ENCODE data around the gene OLFML2A. TPM values are rescaled to one million over a fixed set of nuclear protein-coding genes. Genes with fewer than 3 reads are reported as not detected.

OLFML2A gene
- total RNA-seq, 1 experiment from 2014 or later, result 5.8 TPM

DNA sequence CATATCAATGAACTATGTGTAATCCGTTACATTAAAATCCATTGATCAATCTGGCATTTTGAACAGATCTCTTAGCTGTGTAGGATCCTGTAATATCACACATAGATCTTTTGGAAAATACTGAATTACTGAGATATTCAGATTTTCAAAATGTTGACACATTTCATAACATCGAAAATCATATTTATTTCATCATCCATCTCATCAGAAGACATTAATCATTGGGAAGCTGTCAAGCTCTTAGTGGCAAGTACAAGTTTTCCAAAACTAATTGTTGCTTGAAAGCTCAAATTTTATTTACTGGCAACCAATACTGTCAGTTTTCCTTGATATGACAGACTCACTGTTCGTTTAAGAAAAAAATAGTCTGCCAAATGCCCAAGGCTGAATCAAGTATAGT, 14.3 kb upstream of the OLFML2A start:
- no peaks in the 10 kb centered on the region for H3K9me3 Mint-ChIP-seq
- H3K4me1 ChIP-seq (ENCODE audit: insufficient read depth, low read length), result peaks cover 12% of the 10 kb centered on the region
- H3K14ac ChIP-seq (ENCODE audit: insufficient read depth, low read length), result no peak overlapping the region
- no peak overlapping the region for H3K27ac ChIP-seq (ENCODE audit: insufficient read length, low read depth, low read length)
- DNase-seq, result no peak
- H3K9ac ChIP-seq (ENCODE audit: extremely low read depth, insufficient read length, low read length), result no peak overlapping the region
- TF ChIP-seq, protein P1, sequence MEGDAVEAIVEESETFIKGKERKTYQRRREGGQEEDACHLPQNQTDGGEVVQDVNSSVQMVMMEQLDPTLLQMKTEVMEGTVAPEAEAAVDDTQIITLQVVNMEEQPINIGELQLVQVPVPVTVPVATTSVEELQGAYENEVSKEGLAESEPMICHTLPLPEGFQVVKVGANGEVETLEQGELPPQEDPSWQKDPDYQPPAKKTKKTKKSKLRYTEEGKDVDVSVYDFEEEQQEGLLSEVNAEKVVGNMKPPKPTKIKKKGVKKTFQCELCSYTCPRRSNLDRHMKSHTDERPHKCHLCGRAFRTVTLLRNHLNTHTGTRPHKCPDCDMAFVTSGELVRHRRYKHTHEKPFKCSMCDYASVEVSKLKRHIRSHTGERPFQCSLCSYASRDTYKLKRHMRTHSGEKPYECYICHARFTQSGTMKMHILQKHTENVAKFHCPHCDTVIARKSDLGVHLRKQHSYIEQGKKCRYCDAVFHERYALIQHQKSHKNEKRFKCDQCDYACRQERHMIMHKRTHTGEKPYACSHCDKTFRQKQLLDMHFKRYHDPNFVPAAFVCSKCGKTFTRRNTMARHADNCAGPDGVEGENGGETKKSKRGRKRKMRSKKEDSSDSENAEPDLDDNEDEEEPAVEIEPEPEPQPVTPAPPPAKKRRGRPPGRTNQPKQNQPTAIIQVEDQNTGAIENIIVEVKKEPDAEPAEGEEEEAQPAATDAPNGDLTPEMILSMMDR (conservative IDR thresholded peaks at IDR 0.05), result no peak
- H3K23ac ChIP-seq (ENCODE audit: insufficient read length, low read depth, low read length), result no peak overlapping the region
- peaks cover 90 to 96% of the 10 kb centered on the region in 2 experiments for H3K4me1 Mint-ChIP-seq
- peaks cover 3% of the 10 kb centered on the region for H3K23me2 ChIP-seq (ENCODE audit: insufficient read length, low read depth, low read length, poor library complexity, severe bottlenecking)
- H3T11ph ChIP-seq (ENCODE audit: low read length), result no peak overlapping the region
- H3K27me3 Mint-ChIP-seq (ENCODE audit: low read depth), result peaks cover 7% of the 10 kb centered on the region
- H2AFZ ChIP-seq (ENCODE audit: low read length), result no peak overlapping the region
- peak overlapping the region; percentile 6 to 39; a peak in 2 of 5 replicates for H3K4me3 Mint-ChIP-seq
- H3K18ac ChIP-seq (ENCODE audit: insufficient read length, low read depth, low read length), result no peak overlapping the region
- no peaks in the 10 kb centered on the region for H3K79me1 ChIP-seq (ENCODE audit: insufficient read depth, low read depth, low read length, poor library complexity, severe bottlenecking)
- no peak overlapping the region for H4K5ac ChIP-seq (ENCODE audit: insufficient read length, low read depth, low read length)
- H2BK12ac ChIP-seq (ENCODE audit: insufficient read length, low read depth, low read length), result no peak overlapping the region
- no peak overlapping the region for H2BK5ac ChIP-seq (ENCODE audit: insufficient read length, low read length)
- H3K27me3 ChIP-seq (ENCODE audit: insufficient read depth, low read length), result no peaks in the 10 kb centered on the region
- H2AK5ac ChIP-seq (ENCODE audit: insufficient read length, low read length), result no peak overlapping the region
- H3K9me3 ChIP-seq (ENCODE audit: control insufficient read depth, low read depth, low read length), result no peaks in the 10 kb centered on the region
- no peak overlapping the region for H3K4ac ChIP-seq (ENCODE audit: low read depth, low read length)
- H4K91ac ChIP-seq (ENCODE audit: insufficient read length, low read depth, low read length), result no peak overlapping the region
- H2BK15ac ChIP-seq (ENCODE audit: low read depth, low read length), result no peak overlapping the region
- peak overlapping the region in 2 of 3 experiments; percentile 33 to 89; a peak in 3 of 7 replicates for H3K27ac Mint-ChIP-seq
- no peak overlapping the region for H4K8ac ChIP-seq (replicated peaks; ENCODE audit: insufficient read length, low read depth, low read length)
- WGBS (ENCODE audit: extremely low coverage, insufficient read length, low lambda C conversion rate), result no CpG with 5 or more reads among the region's 3 CpGs
- H3K56ac ChIP-seq (ENCODE audit: insufficient read length, low read depth, low read length), result no peak overlapping the region
- no peaks in the 10 kb centered on the region for H4K20me1 ChIP-seq (ENCODE audit: control insufficient read depth, insufficient read depth, insufficient read length)
- no peak overlapping the region for H3K4me2 ChIP-seq (ENCODE audit: insufficient read depth, insufficient read length, low read length)
- no peak overlapping the region for H2BK20ac ChIP-seq (ENCODE audit: low read depth, low read length, poor library complexity, severe bottlenecking)
- H3K36me3 Mint-ChIP-seq (ENCODE audit: insufficient read depth in 1 of 3, low read depth in 3 of 3), result no peaks in the 10 kb centered on the region
- peaks cover 15% of the 10 kb centered on the region; the same call in 1 of the 2 replicates for H3K79me2 ChIP-seq (ENCODE audit: insufficient read depth, low read length)
- no peak overlapping the region for H2BK120ac ChIP-seq (ENCODE audit: low read depth, low read length, poor library complexity, severe bottlenecking)
